GM19467 (cell line): ENCODE data around the gene CMSS1.

Experiments
- ATAC-seq: cut with Tn5 transposase; IDR thresholded peaks from one replicate; pipeline ENCODE4 v1.9.1; 2021; ENCODE audit warnings: mild to moderate bottlenecking, moderate library complexity; ENCODE audit not compliant: unreplicated experiment

The CMSS1 gene

GRCh38 chr3:99954914-99955644, 137.4 kb downstream of the CMSS1 start:
- ATAC-seq: no peak

DNA sequence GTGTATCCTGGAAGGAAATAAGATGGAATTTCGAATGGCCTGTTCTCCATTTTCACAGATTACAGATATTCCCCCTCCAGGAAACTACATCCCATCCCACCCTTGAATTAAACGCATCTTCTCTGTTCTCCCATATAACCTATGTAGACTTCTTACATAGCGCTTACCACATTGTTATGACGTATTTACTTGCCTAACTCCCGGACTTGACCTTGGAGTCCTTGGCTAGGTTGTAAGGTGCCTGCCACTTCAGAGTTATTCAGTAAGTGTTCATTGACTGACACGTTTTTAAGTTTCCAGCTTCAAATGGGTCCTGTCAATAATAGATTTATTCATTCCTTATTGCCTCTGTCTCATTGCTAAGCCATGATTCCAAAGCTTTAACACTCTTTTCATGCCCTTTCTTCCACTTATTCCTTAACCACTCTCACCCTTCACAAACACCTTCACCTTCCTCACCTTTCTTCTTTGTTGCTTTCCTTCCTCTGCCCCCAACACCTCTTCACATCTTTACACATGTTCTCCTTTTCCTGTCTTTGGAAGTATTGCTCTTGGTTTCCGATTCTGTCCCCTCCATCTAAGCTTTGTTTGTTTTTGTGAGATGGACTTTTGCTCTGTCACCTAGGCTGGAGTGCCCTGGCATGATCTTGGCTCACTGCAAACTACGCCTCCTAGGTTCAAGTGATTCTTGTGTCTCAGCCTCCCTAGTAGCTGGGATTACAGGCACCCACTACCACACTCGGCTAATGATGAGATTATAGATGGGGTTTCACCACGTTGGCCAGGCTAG, 138.3 kb downstream of the CMSS1 start:
- ATAC-seq: no peak

GRCh38 chr3:99957151-99957796, 139.6 kb downstream of the CMSS1 start:
- ATAC-seq: no peak

- ATAC-seq: no peak
Measured at GRCh38 chr3:99958222-99958912, 140.7 kb downstream of the CMSS1 start.

DNA sequence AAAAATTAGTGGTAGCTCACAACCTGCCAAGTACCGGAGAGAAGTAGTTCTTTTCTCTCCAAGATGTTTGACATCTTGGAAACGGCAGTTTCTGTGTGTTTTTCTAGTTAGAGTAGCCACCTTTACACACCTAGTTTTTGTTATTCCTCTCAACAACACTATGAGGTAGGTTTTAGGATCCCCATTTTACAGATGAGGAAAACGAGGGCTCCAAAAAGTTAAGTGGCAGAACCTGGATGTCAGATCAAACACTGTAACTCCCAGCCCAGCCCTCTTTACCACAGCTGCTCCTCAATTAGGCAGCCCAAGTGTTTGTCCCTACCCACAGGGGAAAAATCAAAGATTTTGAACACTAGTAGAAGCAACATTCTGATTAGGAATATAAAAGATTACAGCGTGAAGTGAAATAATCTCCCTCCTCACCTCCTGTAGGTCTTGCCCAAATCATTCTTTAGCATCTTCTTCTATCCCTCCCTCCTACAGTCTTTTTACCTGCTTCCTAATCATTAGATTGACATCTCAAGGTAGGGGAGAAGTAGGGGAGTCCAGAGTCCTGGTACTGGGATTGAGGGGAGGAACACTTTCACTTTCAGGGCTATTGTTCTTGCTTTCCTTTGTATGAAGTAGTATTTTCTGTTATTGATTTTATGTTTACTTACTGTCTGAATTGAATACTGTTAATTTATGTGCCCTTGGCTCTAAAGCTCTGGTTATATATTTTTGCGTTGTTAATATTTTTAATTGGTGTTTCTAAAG, 142.6 kb downstream of the CMSS1 start:
- no peak for ATAC-seq

DNA sequence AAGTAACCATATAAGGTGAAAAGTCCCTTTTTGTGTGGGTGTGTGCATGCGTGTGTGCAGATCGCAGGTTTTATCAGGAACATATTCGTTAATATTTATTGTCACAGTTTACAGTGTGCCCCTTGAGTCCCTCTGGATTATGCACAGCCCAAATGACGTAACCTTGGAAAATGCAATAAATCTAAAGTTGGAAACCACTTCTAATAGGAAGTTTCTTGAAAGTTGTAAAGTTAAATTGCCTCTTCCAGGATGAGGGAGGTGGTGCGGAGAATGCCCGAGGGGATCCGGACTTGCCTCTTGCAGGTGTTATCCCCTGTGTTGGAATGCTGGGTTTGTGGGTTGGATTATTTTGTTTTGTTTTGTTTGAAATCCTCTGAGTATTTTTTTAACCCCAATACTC, 143.3 kb downstream of the CMSS1 start:
- ATAC-seq: no peak

- ATAC-seq: no peak
Measured at GRCh38 chr3:99961756-99962515, 144.3 kb downstream of the CMSS1 start.

GRCh38 chr3:99962703-99963102, 145.0 kb downstream of the CMSS1 start:
- no peak for ATAC-seq

DNA sequence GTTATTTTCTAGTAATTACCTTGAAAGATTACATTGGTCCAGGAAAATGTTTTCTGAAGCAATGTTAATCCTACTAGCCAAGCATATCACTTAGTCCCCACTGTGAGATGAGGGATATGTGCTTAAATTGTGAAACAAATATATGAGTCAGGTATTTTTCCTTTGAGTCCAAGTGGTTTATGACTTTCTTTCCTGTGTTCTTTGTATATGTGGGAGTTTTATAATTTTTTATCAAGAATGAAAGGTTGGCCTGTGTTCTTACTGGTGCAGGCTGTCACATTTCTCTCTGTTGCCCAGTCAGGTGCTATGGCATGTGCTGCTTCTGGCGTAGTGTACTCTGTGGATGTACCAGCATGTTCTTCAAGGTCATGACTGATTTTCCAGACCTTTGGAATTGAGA, 147.4 kb downstream of the CMSS1 start:
- no peak for ATAC-seq

GRCh38 chr3:99965681-99966408, 148.2 kb downstream of the CMSS1 start:
- no peak for ATAC-seq

DNA sequence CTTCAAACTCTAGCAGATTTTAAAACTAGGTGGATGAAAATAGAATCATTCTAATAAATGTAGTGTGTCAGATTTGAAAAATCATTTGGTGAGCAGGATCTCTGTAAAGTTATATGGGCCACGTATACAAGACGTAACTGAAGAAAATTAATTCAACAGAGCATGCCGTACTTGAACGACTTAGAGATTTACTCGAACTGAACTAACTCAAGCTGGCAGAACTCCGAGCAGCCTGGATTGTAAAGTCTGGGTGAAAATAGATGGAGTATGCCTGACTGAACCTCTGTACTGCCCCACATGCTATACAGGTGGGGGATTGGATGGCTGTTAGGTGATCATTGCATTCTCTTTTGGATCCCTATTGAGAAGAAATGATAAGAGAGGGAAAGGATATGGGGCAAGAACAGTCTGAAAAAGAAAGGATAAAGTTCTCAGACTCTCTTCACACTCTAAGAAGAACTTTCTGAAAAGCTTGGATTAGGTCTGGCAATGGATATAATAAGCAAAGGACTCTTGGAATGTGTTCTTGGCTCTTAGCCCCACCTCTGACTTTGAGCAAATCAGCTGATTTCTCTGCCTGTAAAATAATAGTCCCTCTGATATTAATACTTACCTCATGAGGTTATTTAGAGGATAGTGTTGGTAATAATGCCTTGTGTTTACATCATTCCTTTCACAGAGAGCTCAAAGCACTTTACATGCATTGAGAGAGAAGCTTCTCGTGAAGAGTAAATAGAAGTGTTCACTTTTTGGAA, 149.2 kb downstream of the CMSS1 start:
- no peak for ATAC-seq

DNA sequence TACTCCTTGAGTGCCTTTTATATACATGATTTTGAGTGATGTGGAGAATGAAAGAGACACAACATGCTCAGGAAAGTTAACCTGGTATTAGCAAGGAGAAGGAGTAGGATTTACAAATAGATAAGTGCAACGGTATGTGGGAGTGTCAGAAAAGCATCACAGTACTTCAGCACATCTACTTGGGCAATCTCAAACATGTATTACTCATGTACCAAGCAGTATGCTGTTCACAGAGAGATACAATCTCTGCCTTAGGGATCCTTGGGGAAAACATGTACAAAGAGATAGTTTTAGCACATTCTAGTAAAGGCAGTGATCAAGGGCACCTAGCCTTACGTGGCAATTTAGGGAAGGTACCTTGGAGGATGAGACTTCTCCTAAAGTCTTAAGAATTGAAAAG, 150.1 kb downstream of the CMSS1 start:
- ATAC-seq: no peak

- no peak for ATAC-seq
Measured at GRCh38 chr3:99969136-99969535, 151.5 kb downstream of the CMSS1 start.

DNA sequence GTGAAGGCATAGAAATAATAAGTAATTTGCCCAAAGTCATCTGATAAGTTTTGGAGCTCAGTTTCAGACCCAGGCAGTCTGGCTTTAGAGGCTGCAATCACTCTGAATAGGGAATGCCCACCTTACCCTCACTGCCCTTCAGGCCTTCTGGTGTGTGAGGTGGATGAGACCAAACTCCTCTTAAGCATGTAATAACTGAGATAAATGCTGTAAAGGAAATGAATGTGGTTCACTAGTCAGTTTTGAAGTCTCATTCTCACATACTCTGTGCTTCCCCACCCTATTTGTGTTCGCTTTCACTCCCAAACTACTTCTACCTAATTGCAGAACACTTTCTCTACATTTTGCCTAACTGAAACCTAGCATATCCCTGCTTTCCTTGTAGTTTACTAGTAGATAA, 152.5 kb downstream of the CMSS1 start:
- ATAC-seq: no peak

DNA sequence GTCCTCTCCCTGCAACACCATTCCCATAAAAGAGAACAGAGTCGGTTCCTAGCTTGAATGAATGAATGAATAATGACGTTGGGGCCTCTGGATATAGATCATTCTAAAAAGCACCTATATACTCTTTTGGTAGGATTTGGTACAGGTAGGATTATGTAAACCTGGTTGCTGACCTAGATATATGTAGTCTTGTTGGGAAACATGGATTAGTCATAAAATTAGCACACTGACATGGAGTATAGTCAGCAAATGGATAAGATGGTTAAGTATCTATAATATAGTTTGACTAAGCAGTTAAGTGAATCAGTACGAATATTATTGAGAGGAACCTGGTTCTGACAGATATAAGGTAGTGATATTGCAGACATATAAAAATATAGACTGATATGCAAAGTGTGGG, 154.1 kb downstream of the CMSS1 start:
- ATAC-seq: no peak

GRCh38 chr3:99972380-99973104, 154.9 kb downstream of the CMSS1 start:
- no peak for ATAC-seq

DNA sequence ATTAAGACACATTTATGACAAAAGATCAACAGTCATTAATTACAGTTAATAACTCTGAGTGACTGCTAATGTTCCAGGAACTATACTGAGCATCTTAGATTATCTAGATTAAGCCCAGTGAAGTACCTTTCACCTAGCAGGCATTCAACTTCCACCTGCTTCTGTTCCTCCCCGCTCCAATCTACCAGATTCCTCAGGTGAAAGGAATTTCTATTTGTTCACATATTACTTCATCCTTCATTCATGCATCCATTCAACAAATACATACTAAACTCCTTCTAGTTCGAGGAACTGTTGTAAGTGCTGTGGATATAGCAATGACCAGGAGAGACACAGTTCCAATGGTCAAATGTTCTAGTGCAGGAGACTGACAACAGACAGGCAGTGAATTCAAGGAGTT, 157.3 kb downstream of the CMSS1 start:
- ATAC-seq: no peak

DNA sequence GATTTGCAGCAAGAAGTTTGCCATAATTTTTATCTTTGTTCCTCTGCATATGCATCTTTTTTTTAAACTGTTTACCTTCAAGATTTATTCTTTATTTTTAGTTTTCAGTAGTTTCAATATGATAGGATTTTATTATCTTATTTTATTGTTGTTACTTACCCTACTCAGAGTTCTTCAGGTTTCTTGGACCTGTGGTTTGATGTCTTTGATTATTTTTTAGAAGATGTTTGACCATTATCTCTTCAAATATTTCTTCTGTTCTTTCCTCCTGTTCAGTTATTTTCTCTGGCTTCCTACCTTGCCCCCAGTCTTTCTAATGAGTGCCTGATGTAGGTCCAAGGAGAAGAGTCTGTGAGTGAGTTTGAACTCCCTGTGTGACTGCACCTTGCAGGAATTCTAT, 158.9 kb downstream of the CMSS1 start:
- ATAC-seq: no peak
